SKM-1 treated with dmso at 0.1 percent for 144 hours (cell line): ENCODE data around the gene CNOT1.
A peak's percentile ranks its signal among the peaks of the same experiment; 100 is the strongest.
"Not testable (repeated sequence)": the region's sequence is repeated elsewhere in the genome, so short reads cannot be mapped to it uniquely, and the experiment has no call there.

Source experiments
- DNase-seq: peaks from one replicate; lab custom pipeline; 2025; ENCODE audit not compliant: unreplicated experiment; lab: John Stamatoyannopoulos, UW

The CNOT1 gene

GRCh38 chr16:58638148-58639036 lies 8.8 kb upstream of the CNOT1 start:
- DNase-seq: no peak

- not testable (repeated sequence) for DNase-seq
Observed at GRCh38 chr16:58637021-58637420, 7.4 kb upstream of the CNOT1 start.

GRCh38 chr16:58636466-58636865 lies 6.8 kb upstream of the CNOT1 start:
- DNase-seq: no peak

DNA sequence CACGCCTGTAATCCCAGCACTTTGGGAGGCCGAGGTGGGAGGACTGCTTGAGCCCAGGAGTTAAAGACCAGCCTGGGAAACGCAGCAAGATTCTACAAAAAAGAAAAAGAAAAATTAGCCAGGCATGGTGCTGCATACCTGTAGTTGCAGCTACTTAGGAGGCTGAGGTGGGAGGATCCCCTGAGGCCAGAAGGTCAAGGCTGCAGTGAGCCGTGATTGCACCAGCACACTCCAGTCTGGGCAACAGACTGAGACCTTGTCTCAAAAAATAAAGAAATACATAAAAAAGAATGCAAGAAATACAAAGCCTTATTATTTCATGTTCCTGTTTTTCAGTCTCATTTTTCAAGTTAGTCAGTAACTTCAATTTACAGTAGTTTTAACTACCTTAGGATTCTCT lies 5.9 kb upstream of the CNOT1 start:
- no peak for DNase-seq

GRCh38 chr16:58634265-58634802 lies 4.7 kb upstream of the CNOT1 start:
- no peak for DNase-seq

DNA sequence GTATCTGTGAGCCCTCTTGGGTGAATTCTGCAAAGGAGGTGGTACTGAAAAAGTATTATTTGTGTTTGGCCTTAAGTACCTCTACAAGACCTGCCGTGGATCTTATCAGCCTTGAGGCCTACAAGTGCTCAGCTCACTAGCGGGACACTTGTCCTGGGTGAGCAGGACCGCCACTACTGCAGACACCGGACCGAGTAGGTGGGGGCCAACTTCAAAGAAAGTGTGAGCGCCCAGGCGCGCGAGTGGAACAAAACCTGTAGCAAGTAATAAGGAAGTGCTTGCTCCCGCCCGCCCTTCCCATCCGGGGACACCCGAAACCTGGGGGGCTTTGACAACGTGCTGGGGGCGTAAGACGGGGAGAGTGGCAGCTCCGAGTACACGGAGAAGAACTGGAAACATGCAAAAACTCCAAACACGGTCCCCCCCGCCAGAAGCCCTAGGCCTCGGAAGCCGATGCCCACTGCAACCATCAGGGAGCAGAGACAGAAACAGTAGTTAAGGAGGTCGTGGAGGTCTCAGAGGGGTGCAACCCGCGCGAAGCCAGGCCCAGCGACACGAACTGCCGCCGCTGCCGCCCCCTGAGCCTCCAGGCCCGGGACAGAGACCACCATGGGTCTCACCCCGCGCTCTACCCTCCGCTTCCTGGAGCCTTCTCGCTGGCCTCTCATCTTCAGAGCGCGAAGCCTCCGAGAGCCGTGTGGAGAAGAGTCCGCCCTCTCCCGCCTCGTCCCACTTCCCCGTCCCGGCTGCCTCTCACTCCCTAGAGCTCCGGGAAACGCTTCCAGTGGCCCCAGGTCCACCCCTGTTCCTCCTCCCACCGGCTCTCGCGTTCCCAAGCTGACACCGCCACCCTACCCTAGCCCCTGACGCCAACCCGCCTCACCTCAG lies 537 bp downstream of the CNOT1 start:
- DNase-seq: peak; percentile 30

DNA sequence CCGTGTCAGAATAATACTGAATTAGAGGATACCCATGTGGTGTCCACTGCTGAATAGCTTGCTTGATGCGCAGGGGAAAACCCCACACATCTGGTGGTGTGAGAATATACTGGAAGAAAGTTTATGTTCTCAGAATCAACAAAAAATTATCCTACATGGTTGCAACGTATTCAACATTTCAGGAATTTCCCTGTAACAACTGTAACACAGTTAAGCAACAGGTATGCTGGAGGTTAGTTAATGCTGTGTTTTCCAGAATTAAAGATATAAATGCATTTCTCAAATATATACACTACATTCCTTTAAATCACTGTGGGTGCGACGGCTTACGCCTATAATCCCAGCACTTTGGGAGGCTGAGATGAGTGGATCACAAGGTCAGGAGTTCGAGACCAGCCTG lies 5.4 kb downstream of the CNOT1 start:
- no peak for DNase-seq

DNA sequence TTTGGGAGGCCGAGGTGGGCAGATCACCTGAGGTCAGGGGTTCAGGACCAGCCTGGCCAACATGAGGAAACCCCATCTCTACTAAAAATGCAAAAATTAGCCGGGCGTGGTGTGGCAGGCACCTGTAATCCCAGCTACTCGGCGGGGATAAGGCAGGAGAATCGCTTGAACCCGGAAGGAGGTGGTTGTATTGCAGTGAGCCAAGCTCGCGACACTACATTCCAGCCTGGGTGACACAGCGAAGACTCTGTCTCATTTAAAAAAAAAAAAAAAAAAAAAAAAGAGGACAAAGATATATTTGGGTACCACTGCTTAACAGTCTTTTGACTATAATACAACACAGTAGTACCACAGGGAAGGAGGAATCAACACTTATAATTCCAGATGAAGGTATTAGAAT lies 9.2 kb downstream of the CNOT1 start:
- no peak for DNase-seq

DNA sequence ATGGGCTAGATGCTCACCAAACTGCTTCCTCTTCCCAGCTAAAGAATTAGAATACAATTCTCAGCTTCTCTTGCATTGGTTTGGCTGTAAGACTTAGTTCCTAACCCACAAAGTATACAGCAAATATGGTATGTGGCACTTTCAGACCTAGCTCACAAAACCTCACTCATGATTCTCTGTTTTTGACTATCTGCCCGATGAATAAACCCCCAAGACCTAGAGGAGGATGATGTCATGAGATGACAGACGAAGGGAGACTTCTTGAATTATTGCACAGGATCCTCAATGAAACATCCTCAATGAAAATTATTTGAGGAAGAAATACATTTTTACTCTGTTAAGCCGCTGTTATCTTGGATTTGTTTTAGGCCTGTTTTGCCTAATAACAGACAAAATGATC lies 14.3 kb downstream of the CNOT1 start:
- no peak for DNase-seq

DNA sequence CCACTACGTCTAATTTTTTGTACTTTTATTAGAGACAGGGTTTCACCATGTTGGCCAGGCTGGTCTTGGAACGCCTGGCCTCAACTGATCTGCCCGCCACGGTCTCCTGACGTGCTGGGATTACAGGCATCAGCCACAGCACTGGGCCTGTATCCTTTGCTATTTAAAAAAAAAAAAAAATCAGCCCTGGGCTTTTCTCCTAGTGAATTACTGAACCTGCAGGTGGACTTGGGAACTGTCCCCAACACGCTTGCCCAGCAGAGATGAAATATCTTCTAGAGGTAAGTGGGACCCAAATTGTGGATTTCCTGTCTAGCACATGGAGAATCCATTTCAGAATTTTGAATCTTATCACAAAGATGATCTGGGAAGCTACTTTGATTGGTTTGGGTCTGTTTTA lies 14.8 kb downstream of the CNOT1 start:
- DNase-seq: no peak

DNA sequence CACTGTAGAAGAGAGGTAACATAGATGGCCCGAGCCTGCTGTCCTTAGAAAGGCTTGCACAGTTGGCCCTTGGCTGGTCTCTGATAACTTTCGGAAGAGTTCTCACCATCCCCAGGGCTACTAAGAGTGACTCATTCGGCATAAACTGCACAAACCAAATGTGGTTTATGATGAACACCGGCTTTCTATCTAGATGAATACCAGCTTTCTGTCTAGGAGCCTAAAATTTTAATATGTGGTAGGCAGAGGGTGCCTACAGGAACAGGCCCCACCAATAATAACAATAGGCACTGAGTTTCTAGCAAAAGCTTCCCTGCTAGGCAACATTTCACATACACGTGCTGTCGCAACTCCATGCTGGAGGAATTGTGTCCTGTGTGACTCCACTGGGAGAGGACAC lies 15.4 kb downstream of the CNOT1 start:
- no peak for DNase-seq

DNA sequence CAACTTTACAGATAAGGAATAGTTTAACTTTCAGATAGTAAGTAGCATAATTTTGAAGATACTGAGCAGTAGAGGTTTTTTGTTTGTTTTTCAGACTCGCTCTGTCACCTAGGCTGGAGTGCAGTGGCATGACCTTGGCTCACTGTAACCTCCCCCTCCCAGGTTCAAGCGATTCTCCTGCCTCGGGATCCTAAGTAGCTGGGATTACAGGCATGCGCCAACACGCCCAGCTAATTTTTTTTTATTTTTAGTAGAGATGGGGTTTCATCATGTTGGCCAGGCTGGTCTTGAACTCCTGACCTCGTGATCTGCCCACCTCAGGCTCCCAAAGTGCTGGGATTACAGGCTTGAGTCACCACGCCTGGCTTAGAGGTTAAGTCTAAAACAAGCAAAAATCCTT lies 16.7 kb downstream of the CNOT1 start:
- DNase-seq: not testable (repeated sequence)

DNA sequence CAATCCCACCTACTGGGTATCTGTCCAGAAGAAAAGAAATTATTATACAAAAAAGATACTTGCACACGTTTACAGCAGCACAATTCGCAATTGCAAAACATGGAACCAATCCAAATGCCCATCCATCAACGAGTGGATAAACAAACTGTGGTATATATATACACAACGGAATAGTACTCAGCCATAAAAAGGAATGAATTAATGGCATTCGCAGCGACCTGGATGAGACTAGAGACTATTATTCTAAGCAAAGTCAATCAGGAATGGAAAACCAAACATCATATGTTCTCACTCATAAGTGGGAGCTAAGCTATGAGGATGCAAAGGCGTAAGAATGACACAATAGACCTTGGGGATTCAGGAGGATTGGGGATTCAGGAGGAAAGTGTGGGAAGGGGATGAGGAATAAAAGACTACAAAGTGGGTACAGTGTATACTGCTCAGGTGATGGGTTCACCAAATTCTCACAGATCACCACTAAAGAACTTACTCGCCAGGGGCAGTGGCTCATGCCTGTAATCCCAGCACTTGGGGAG lies 21.0 kb downstream of the CNOT1 start:
- DNase-seq: no peak

- DNase-seq: no peak
Observed at GRCh38 chr16:58605562-58605961, 24.1 kb downstream of the CNOT1 start.

DNA sequence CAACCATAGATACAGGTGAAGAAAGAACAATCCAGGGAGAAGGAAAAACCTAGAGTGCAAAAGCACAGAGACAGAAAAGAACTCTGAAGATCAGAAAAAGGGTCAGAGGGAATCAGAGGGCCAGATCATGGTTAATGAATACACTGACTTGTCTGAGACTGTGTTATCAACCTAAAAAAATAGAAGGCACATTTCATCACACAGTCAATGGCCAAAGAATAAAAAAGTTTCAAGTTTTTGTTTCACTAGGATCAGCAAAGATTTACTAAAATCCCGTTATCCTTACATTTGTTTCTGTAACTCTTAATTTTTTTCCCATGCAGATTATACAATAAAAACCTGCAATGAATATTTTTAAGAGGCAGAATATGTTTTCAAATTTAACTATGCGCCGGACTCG lies 38.5 kb downstream of the CNOT1 start:
- no peak for DNase-seq

DNA sequence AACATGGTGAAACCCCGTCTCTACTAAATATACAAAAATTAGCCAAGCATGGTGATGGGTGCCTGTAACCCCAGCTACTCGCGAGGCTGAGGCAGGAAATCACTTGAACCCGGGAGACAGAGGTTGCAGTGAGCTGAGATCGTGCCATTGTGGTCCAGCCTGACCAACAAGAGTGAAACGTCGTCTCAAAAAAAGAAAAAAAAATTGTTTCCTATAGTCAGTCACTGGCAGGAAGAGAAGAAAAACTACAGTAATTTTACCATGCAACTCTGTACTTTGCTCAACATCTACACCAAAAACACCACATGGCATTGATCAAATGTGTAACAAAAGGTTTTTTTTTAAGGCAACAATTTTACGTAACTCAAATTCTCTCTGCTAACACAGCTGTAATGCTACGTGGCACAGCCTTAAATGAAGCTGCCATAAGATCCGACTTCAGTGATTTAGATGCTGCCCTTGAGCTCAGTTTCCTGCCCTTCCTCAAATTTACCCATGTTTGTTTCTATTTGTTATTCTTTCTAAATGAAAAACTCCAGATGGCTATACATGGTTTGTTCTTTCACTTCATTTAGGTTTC lies 40.2 kb downstream of the CNOT1 start:
- DNase-seq: no peak

GRCh38 chr16:58588406-58588805 lies 41.2 kb downstream of the CNOT1 start:
- DNase-seq: no peak

GRCh38 chr16:58586340-58587030 lies 43.1 kb downstream of the CNOT1 start:
- DNase-seq: no peak

DNA sequence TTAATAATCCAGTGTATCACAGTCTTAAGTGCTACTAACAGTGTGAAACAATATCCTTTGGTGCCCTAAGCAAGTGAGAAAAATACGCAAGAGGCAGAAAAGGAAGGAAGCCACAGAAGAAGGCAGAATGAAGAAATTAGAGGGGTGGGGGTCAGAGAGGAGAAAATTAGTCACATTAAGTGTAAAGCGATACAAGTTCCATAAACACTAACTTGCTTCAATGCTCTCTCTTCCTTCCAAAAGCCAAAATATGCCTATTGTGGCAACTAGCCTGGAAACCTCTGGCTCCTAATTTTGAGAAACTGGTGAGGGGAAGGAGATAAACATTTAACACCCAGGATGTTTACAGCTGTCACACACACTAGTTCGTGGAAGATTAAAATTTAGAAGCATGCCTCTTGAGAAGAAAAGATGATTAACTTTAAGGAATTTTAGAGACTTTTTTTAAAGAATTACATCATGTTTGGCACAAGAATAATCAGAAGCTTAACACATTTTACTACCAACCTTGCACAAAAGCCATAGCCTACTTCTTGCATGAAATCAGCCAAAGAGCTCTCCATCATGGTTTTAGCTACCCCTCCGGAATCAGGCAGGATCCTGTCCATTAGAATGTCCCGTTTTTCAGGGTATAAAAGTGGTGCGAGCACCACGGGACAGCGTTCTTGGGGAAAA lies 44.7 kb downstream of the CNOT1 start:
- DNase-seq: no peak
